DMS114 treated with DMSO at 0.1 percent for 48 hours (cell line): ENCODE data around the gene SLC19A1.

Experiments
- DNase-seq: peaks from one replicate; lab custom pipeline; 2025; ENCODE audit not compliant: unreplicated experiment; lab: John Stamatoyannopoulos, UW

Gene SLC19A1

DNA sequence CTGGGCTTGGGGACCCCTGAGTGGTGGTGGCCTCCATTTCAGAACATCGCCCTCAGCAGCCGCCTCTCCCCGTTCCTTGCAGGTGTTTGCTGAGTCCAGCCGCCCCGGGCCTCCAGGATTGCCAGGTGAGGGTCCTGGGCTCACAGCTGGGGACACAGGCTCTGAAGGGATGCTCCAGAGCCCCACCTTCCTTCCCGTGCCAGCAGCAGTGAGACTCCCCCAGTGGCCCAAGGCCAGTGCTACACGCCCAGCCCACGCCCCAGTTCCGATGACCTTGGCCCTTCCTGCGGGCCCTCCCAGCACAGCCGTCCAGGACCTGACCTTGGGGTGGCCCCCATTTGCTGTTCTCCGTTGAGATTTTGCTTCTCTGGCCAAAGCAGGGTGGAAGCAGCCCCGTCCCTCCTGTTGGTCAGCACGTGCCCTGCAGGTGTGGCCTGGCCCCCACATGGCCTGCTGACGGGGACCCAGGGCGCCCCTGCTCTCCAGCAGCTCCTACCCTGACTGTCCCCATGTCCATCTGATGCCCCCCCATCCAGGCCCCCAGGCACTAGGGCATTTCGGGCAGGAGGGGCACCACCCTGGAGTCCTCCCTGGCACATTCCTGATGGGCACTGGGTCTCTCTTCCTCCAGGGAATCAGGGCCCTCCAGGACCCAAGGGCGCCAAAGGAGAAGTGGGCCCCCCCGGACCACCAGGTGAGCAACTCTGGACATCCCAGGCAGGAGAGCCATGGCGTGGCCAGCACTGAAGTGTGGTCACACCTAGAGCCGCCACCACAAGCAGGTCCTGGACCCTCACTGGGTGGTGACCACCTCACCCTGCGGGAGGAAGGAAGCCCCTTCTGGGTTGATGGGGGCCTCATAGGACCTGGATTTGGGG, 45.0 kb downstream of the SLC19A1 start:
- no peak for DNase-seq

DNA sequence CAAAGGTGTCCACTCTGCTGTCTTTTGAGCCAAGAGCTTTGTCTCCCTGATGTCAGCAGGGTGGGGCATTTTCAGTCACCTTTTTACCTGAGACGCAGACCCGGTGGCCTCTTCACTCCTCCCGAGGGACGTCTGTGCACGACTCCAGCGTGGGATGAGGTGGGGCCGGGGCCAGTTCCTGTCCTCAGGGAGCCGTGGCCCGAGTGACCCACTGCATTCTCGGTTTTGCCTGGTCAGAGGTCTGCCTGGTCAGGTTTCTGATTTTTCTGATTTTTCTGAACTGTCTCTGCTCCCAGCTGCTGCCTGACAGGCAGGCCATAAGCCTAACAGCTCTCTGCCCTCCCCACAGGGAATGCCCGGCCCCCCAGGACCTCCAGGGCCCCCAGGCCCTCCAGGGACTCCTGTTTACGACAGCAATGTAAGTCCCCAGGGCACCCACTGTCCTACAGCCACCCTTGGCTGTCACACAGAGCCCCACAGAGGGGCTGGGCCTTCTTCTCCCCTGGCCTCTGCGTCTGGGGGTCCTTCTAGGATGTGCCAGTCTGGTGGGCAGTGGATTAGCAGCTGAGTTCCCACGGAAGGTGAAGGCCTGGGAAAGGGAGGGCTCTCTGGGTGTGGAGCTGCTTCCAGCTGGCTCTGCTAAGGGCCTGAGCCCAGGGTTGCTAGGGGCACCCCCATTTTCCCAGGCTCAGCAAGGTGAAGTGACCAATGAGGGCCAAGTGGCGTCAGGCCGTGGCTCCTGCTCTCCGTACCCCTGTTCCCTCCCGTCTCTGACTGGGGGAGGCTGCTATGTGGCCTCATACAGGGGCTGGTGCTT, 45.9 kb downstream of the SLC19A1 start:
- DNase-seq: no peak

DNA sequence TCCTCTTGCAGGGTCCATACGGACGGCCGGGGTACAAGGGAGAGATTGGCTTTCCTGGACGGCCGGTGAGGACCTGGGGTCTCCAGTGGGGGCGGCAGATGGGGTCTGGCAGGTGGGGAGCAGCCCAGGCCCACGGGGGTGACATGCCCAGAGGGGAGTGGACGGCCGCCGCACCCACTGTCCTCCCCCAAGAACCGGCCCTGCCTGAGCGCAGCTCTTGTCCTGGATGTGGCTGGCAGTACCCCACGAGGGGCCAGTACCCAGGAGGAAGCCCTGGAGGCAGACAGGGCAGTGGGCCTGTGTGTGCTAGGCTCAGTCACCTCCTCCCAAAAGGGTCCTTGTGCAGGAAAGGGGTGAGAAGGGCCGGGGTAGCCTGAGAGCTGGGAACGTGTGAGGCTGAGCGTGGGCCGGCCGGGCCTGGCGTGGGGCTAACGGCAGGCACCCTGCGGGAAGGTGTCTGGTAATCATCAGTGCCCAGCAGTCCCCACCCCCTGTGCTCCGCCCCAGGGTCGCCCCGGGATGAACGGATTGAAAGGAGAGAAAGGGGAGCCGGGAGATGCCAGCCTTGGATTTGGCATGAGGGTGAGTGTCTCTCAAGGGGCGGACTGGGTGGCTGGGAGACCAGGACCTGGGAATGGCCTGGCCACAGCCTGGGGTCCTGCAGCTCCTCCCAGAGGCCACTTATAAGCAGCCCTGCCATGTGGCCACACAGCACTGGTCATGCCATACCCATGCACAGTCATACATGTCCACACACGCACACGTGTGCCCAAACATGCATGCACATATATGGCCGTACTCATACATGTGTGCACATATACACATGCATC, 47.2 kb downstream of the SLC19A1 start:
- no peak for DNase-seq

DNA sequence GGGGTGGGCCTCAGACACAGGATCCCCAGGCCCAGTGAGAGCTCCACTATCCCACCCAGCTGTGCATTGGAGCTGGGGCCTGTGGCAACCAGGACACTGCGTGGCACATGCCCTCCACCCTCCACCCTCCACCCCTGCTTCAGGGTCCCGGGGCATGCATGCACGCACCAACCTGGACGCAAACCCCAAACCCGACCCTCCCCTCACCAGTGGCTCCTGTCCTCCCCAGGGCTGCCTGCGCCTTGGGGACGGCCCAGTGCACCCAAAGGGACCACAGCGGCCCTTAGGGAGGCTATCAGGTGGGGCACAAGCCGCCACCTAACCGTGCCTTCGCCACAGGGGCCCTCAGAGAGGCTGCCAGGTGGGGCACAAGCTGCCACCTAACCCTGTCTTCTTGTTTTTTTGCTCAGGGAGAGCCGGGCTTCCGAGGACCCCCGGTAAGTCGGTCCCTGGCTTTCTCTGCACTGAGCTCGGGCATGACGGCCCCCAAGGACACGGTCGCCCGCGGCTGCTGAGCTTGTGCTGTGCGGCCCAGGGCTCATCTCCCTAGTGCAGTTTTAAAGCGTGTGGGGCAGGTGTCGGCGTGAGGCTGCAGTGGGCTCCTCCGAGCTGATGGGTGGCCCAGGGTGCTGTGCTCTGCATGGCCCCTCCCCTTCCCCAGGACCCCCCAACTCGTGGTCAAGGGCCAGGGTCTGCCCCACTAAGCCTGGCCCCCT, 47.9 kb downstream of the SLC19A1 start:
- no peak for DNase-seq

DNA sequence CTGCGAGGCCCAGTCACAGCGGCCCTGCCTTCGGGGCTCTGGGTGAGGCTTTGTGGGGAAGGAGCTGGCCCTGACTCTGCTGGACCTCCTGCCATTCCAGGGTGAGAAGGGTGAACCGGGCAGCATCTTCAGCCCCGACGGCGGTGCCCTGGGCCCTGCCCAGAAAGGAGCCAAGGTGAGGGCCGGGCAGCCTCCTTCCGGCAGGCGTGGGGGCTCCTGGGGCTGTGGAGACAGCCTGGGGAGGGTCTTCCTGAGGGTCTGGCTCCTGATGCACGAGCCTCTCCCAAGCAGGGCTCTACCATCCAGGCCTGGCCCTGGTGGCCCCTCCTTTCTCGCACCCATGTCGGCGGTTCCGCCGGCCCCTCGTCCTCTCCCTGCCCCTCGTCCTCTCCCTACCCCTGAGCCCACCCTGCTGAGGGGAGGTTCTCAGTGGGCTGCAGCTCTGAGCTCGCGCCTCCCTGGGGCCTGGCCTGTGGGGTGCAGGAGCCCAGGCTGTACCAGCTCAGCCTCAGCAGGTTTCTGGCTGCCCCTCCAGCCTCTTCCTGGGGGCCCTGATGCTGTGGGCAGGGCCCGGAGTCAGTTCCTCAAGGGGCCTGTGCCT, 48.7 kb downstream of the SLC19A1 start:
- no peak for DNase-seq

DNA sequence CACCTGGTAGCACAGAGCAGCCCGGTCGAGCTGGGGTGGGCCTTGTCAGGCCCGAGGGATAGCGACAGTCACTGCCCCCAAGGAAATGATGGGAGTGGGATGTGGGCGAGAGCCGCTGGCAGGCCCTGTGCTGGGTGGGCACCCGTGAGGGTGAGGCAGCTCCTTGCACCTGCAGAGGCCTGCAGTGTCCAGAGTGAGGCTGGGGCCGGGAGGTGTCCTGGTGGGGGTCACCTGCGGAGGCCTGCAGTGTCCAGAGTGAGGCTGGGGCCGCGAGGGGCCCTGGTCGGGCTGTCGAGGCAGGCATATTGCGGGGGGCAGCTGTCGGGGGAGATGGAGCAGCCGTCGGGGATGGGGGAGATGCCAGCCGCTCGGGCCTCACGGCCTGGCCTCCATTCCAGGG, 49.5 kb downstream of the SLC19A1 start:
- no peak for DNase-seq

DNA sequence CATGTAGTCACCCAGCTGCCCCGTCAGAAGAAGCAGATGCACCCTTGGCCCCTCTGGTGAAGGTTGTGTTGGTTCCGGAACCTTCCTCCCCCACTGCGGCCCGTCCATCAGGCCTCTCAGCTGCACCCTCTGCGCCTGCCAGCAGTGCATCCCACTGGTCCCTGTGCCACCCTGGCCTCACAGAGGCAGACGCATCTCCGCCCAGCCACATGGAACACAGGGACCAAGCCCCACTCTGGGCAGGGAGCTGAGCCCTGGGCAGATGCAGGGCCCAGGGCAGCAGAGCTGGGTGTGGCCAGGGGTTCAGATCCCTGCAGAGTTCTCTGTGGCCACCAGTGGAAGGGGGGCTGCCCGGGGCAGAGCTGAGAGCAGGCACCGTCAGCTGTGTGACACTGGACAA, 50.6 kb downstream of the SLC19A1 start:
- DNase-seq: no peak

DNA sequence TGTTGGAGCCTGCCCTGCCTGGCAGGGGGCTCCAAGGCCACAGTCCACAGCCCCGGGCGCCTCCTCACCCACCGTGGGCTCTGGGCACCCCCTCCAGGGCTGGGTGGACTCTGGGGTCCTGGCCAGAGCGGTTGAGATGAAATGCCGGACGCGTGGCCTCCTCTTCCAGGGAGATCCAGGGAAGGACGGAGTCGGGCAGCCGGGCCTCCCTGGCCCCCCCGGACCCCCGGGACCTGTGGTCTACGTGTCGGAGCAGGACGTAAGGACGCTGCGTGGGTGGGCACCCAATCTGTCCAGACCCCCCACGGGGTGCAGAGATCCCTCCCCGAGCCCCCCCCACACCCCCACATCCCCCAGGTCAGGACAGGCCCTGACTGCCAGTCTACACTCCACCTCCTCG, 51.2 kb downstream of the SLC19A1 start:
- no peak for DNase-seq

DNA sequence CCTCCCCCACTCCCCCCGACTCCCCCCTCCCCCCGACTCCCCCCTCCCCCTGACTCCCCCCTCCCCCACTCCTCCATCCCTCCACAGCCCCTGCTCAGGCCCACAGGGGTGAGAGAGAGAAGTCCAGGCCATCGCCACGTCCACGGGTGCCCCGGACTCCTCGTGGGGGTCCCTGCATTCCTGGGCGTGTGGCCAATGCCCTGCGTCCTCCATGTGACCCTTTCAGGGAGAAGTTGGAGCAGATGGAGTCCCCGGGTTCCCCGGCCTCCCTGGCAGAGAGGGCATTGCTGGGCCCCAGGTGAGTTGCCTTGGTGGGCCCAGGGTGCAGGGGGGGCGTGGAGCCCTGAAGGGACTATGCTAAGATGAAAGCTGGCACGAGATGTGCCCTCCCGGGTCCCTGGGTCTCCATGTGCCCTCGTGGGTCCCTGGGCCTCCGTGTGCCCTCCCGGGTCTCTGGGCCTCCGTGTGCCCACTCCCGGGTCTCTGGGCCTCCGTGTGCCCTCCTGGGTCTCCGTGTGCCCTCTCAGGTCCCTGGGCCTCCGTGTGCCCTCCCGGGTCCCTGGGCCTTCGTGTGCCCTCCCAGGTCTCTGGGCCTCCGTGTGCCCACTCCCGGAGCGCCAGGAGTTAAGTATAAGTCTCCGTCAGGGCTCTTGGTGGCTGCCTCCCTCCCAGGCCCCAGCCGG, 52.0 kb downstream of the SLC19A1 start:
- DNase-seq: no peak

DNA sequence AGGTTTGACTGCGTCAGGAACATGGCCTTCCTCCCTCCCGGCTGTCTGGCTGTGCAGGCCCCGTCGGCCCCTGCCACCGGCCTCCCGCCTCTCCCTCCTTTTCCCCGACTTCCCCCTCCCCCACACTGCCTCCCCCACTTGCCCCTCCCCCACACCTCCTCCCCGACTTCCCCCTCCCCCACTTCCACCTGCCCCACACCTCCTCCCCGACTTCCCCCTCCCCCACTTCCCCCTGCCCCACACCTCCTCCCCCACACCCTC, 52.6 kb downstream of the SLC19A1 start:
- no peak for DNase-seq

DNA sequence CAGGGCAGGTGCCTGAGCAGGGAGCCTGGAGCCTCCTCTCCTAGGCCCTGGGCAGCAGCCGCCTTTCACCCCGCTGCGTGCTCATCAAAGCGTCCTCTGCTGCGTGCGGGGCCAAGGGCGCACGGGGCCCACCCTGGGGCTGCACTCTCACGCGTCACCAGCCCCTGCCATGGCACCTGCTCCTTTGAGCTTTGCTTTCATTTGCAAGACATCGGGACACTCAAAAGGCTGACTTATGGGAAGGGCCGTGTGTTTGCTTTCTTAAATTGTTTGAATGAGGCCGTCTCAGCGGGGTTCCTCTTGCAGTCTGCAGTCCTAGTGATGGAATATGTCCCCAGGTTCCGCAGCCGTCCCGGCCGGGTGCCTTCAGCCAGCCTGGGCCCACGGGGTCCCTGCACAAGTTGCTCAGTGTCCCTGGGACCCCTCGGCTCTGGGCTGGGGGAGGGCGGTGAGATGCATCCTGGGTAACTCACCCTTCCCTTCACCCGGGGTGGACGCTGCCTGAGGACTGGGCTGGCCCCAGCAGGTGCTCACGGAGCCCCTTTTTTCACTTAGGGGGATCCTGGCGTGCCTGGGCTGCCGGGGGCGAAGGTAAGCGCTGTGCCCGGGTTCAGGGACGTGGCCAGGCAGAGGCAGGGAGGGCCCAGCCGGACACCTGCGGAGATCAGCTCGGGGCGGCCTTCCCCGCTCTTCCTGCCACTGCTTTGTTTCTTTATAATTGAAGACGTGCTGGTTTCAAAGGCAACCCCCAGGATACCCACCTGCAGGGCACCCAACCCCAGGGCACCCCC, 53.1 kb downstream of the SLC19A1 start:
- no peak for DNase-seq

DNA sequence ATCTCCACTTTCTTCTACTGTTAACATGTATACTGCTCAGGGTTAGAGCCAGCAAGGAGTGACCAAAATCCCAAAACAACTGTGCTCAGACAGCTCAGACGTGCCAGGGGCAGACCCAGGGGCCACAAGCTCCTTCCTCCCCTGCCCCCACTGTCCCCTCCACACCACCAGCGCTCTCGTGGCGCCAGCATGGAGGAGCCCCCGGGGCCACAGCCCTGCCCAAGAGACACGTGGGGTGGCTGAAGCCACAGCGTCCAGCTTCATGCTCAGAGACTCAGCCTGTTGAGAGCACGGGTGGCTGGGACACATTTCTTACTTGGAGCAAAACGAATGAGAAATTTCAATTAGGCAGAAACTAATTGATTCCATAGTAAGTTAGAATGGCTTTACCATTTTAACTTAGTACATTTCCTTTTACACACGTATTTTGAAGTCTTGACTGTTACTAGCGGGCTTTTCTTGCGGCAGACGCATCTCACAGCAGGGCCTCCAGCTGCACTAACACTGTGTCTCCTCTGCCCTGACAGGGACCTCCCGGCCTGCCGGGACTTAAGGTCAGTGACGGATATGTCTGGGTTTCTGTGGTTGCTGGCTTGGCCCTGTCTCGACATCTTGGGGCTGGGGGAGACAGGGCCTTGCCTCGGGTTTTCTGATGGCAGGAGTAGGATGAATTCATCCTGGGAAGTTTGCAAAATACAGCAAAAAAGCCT, 54.2 kb downstream of the SLC19A1 start:
- DNase-seq: no peak

DNA sequence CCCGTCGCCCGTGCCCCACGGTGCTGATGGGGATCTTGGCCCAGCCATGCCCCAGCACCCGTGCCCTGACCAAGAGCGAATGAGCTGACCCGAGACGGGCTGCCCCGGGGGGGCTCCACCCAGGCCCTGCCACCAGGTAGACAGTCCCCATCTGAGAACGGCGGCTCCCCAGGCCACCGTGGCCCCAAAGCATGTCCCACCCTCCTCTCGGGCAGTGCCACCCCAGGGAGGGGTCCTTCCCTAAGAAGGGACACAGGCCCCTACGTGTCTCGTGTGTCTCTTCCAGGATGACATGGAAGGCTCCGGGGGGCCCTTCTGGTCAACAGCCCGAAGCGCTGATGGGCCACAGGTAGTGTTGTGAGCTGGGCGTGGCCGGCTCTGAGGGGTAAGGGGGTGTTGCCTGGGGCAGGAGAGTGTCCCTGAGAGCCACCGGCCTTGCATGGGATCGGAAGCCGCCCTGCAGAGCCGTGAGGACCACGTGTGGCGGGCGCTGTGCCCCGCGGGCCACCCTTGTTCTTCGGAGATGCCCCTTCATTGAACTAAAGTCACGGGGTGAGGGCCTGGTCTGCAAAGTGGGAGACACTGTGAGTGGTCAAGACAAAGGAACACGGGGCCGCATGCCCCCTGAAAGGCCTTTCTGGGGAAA, 55.0 kb downstream of the SLC19A1 start:
- DNase-seq: no peak

DNA sequence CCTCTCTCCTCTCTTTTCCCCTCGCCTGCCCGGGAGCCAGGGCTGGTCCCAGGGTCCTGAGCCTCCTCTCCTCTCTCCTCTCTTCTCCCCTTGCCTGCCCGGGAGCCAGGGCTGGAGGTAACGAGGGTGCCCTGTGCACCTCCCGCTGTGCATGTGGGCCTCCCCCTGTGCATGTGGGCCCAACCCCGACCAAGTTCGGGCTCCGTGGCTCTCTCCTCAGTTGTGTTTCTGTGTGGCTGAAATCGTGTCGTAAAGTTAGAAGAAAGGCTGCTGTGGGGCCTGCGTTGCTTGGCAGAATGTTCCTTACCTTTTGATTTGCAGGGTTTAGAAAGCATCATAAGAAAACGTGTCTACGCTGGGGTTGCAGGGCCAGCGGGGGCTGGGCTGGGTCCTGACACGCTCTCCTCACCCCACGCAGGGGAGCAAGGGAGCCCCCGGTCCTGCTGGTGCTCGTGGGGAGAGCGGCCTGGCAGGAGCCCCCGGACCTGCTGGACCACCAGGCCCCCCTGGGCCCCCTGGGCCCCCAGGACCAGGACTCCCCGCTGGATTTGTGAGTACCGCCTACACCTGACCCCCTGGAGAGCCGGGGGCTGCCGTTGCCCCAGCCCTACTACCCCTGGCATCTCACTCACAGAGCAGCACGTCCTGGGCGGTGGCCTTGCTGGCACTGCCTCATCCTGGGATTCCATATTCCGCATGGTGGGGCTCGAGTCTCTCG, 55.6 kb downstream of the SLC19A1 start:
- DNase-seq: no peak

DNA sequence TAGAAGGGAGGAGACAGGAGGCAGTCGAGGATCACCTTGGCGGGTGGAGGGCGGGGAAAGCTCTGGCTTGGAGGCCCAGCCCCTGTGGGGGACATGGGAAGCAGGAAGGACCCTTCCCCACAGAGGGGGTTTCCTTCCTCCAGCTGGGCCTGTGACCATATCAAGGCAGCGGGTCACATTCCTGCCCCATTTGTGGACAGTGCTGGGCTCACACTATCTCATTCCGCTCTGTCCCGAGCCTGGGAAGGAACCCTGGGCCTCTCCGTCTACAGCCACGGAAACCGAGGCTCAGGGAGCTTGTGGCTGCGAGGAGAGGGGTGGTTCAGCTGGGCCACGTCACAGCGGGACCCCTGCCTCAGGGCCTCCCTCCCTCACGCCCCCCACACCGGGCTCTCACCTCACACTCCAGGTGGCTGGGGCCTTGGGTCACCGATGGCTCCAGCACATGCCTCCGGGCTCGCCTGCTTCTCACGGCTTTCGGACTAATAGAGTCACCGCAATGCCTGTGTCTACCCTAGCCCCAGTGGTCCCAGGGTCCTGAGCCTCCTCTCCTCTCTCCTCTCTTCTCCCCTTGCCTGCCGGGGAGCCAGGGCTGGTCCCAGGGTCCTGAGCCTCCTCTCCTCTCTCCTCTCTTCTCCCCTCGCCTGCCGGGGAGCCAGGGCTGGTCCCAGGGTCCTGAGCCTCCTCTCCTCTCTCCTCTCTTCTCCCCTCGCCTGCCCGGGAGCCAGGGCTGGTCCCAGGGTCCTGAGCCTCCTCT, 56.4 kb downstream of the SLC19A1 start:
- DNase-seq: no peak

DNA sequence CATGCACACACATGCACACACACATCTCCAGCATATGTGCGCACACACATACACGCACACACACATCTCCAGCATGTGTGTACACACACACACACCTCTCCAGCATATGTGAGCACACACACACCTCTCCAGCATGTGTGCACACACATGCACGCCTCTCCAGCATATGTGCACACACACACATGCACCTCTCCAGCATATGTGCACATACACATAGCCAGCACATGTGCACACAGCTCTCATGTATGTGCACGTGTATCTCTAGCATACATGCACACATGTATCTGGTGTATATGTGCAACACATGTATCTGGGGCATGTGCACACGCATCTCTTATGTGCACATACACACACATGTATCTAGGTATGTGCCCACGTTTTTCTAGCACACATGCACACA, 57.9 kb downstream of the SLC19A1 start:
- DNase-seq: no peak
